Gastrocnemius medialis (tissue), 4 donors: ENCODE measurements around the gene INS. TPM values are rescaled to one million over a fixed set of nuclear protein-coding genes. Genes with fewer than 3 reads are reported as not detected.
A peak's percentile ranks its signal among the peaks of the same experiment; 100 is the strongest.
"Not testable (repeated sequence)": the region's sequence is repeated elsewhere in the genome, so short reads cannot be mapped to it uniquely, and the experiment has no call there.

ENCODE experiments used
- ATAC-seq, 2 donors: fragments of 150-250 bp; one replicate each; pipeline ENCODE4 v1.9.1; 2016
- DNase-seq, 2 donors: peaks; one replicate each; pipeline ENCODE4 v3.0.0-alpha.2; 2019
- H3K27ac ChIP-seq, 4 donors: fragments of 200-600 bp; sonication (generic); 1 replicate in 1 of 4; 2 replicates in 3 of 4; pipeline ENCODE4 v1.5.1; 2016 to 2018; ENCODE audit warnings: mild to moderate bottlenecking in 2 of 4, moderate library complexity in 1 of 4
- H3K27me3 ChIP-seq, 3 donors: fragments of 200-600 bp; sonication (generic) in 2 of 3; 1 replicate in 1 of 3; 2 replicates in 2 of 3; pipeline versions ENCODE4 v1.5.1 to v1.6.0; 2016 to 2019; ENCODE audit warnings: mild to moderate bottlenecking in 1 of 3, moderate library complexity in 1 of 3
- H3K36me3 ChIP-seq, 2 donors: fragments of 200-600 bp; sonication (generic) in 1 of 2; one replicate each; pipeline ENCODE4 v1.5.1; 2017 to 2018
- H3K4me1 ChIP-seq, 2 donors: fragments of 200-600 bp; sonication (generic) in 1 of 2; one replicate each; pipeline ENCODE4 v1.5.1; 2016 to 2017; ENCODE audit warnings: mild to moderate bottlenecking in 2 of 2
- H3K4me3 ChIP-seq, 4 donors: fragments of 200-600 bp; sonication (generic) in 3 of 4; 1 replicate in 1 of 4; 2 replicates in 3 of 4; pipeline ENCODE4 v1.5.1; 2016 to 2019; ENCODE audit warnings: mild to moderate bottlenecking in 2 of 4
- H3K9me3 ChIP-seq, 3 donors: fragments of 200-600 bp; sonication (generic) in 2 of 3; 1 replicate in 1 of 3; 2 replicates in 2 of 3; pipeline ENCODE4 v1.5.1; 2016 to 2019
- POLR2A ChIP-seq, 2 donors: fragments of 450-650 bp; IDR thresholded peaks; one replicate each; pipeline ENCODE4 v1.6.1; 2017; ENCODE audit warnings: antibody characterized with exemption in 2 of 2, mild to moderate bottlenecking in 2 of 2, moderate library complexity in 2 of 2
- in situ Hi-C, 4 donors: fragments of 200-750 bp; cut with MboI; loops; one replicate each; pipeline versions ENCODE4 v1.15.0 to v1.8.0; 2017; ENCODE audit warnings: low sequenced_read_pairs in 4 of 4
- intact Hi-C: fragments of 100-400 bp; cut with DNase I; formaldehyde crosslinking; loops from one replicate; pipeline ENCODE4 v1.15.1; 2023; ENCODE audit warnings: low total_unique reads
- total RNA-seq, 4 donors: library from RNA; depleted of rRNA; stranded (reverse); fragments of >200 nt; gene quantifications; one replicate each; pipeline versions ENCODE4 v1.1.0 to v1.2.3, GENCODE V29; 2016
- TF ChIP-seq, protein P1 (sequence below), 5 experiments: fragments of 450-650 bp in 3 of 5; fragments of 200-600 bp in 2 of 5; sonication (generic) in 2 of 5; IDR thresholded peaks in 4 of 5; conservative IDR thresholded peaks in 1 of 5; 1 replicate in 4 of 5; 2 replicates in 1 of 5; pipeline ENCODE4 v1.5.1; 2016 to 2019; ENCODE audit warnings: antibody characterized with exemption in 5 of 5, mild to moderate bottlenecking in 3 of 5, moderate library complexity in 3 of 5

The INS gene
- total RNA-seq, 4 donors from 2014 or later: not detected

DNA sequence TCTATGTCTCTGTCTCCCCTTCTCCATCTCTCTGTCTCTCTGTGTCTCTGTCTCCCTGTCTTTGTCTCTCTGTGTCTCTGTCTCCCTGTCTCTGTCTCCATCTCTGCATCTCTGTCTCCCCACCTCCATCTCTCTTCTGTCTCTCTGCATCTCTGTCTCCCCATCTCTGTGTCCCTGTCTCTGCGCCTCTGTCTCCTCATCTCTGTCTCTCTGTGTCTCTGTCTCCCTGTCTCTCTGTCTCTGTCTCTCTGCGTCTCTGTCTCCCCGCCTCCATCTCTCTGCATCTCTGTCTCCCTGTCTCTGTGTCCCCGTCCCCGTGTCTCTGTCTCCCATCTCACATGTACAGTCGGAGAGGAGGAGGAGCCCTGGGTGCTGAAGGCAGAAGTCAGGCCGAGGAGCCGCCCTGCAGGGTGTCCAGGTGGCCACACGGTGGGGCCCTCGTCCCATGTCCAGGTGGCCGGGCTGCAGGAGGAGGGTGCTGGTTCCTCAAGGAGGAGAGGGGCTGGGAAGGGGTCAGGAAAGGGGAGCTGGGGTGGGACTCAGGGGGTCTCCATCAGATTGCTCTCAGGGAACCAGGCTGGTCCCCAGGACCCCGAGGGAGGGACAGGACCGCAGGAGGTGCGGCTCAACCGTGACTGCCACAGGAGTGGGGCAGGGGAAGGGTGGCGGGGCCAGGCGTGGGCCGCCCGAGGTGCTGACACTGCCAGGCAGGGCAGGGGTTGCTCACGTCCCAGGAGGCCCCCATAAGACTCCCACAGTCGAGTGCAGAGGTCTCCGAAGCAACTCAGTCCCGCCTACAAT lies 36.2 kb upstream of the INS start:
- Histone ChIP-seq H3K4me3 (no peak overlapping the region), H3K36me3 (no peaks in the 10 kb centered on the region), H3K27me3 (peaks cover 0 to 17% (median 14%) of the 10 kb centered on the region in 3 donors), H3K4me1 (no peaks in the 10 kb centered on the region), H3K9me3 (no peaks in the 10 kb centered on the region), H3K27ac (no peak overlapping the region)
- DNase-seq (peak; percentile 13 to 24), ATAC-seq (no peak)
- intact Hi-C loops: loop anchor here (1.0 to 10.0 kb wide), 2 partner anchors 108 to 223 kb away; partner anchors contain the start of genes C11orf21 and TSPAN32
- in situ Hi-C loops: loop anchor here (10.0 to 25.0 kb wide), 3 partner anchors 215 to 240 kb away; partner anchors contain the start of genes TSSC4 (in 2 of the 4), KCNQ1 (in 1 of the 4) and TRPM5 (in 1 of the 4)
- TF ChIP-seq POLR2A (IDR thresholded peaks at IDR 0.05): no peak
- TF ChIP-seq, protein P1, sequence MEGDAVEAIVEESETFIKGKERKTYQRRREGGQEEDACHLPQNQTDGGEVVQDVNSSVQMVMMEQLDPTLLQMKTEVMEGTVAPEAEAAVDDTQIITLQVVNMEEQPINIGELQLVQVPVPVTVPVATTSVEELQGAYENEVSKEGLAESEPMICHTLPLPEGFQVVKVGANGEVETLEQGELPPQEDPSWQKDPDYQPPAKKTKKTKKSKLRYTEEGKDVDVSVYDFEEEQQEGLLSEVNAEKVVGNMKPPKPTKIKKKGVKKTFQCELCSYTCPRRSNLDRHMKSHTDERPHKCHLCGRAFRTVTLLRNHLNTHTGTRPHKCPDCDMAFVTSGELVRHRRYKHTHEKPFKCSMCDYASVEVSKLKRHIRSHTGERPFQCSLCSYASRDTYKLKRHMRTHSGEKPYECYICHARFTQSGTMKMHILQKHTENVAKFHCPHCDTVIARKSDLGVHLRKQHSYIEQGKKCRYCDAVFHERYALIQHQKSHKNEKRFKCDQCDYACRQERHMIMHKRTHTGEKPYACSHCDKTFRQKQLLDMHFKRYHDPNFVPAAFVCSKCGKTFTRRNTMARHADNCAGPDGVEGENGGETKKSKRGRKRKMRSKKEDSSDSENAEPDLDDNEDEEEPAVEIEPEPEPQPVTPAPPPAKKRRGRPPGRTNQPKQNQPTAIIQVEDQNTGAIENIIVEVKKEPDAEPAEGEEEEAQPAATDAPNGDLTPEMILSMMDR (IDR thresholded peaks at IDR 0.05 in 4 of 5, conservative IDR thresholded peaks at IDR 0.05 in 1 of 5): peak; percentile 29 to 70 (median 66)

DNA sequence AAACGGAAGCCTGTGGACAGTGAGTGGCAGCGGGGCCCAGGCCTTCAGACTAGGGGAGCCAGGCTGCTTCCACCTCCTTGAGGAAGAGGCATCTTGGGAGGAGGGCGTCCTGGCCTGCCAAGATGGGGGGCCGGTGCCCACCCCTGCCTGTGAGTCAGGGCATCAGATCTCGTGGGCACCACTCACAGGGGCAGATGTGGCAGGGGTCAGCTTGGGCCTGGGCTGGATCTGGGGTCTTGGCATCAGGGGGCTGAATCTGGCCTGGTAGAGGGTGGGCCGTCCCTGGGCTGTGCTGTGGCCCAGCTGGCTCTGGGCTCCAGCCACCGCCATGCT lies 34.7 kb upstream of the INS start:
- no peak overlapping the region for H3K4me3 ChIP-seq

DNA sequence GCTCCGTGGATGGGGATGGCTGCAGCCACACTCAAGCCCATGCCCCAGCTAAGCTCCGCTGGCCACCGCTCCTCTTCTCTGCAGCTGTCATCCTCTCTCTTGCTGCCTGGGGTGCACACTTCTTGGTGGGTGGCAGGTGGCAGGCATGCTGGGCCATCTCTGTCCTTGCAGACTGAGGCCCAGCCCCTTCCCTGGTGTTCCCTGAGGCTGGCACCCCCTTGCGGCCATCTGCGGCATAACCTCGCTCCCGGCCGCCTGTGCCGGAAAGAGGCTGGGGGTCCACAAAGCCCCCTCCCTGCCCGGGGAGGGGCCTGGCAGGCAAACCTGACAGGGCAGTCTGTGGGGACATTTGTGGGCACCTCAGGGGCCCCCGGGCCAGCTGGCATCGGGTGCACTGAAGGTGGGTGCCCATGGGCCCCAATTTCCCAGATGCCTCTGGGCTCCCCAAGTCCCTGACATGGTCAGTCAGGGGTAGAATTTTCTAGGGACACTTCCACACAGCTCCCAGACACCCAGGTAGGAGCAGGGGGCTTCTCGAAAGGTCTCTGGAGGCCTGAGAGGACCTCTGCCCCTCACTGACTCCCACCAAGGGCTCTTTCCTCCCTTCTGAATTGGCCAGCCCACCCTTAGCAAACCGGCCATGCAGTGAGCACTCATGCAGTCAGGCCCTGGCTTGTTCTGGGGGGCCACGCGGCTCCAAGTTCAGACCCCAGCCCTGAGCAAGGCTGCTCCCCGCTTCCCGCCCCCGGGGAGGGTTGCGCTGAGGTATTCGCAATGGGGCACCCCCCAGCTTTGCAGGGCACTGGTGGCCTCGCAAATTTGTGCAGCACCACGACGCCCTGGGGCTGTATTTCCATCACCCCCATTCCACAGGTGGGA lies 34.1 kb upstream of the INS start:
- Histone ChIP-seq H3K4me3 (no peak overlapping the region), H3K9me3 (no peaks in the 10 kb centered on the region), H3K36me3 (no peaks in the 10 kb centered on the region), H3K4me1 (no peaks in the 10 kb centered on the region), H3K27me3 (peaks cover 6 to 23% (median 23%) of the 10 kb centered on the region in 3 donors), H3K27ac (no peak overlapping the region)
- intact Hi-C loops (loop anchor here (10.0 kb wide), 1 partner anchor 110 kb away; the partner anchor contains the start of genes C11orf21 and TSPAN32), in situ Hi-C loops (loop anchor here (10.0 to 25.0 kb wide), 3 partner anchors 217 to 242 kb away; partner anchors contain the start of genes TSSC4 (in 2 of the 4), KCNQ1 (in 1 of the 4) and TRPM5 (in 1 of the 4))
- TF ChIP-seq POLR2A (IDR thresholded peaks at IDR 0.05): no peak
- TF ChIP-seq, protein P1 (IDR thresholded peaks at IDR 0.05 in 4 of 5, conservative IDR thresholded peaks at IDR 0.05 in 1 of 5): peak; percentile 9 to 73 (median 54)
- DNase-seq: no peak
- no peak for ATAC-seq

More for the DNA sequence above, 34.7 kb upstream of the INS start:
- in situ Hi-C loops: loop anchor here (10.0 to 25.0 kb wide), 3 partner anchors 217 to 242 kb away; partner anchors contain the start of genes TSSC4 (in 2 of the 4), KCNQ1 (in 1 of the 4) and TRPM5 (in 1 of the 4)
- Histone ChIP-seq H3K27me3 (peaks cover 3 to 23% (median 17%) of the 10 kb centered on the region in 3 donors), H3K4me1 (no peaks in the 10 kb centered on the region), H3K9me3 (no peaks in the 10 kb centered on the region), H3K27ac (no peak overlapping the region), H3K36me3 (no peaks in the 10 kb centered on the region)
- DNase-seq (no peak), ATAC-seq (no peak)
- intact Hi-C loops: loop anchor here (10.0 kb wide), 1 partner anchor 109 kb away; the partner anchor contains the start of genes C11orf21 and TSPAN32
- TF ChIP-seq, protein P1 (IDR thresholded peaks at IDR 0.05 in 4 of 5, conservative IDR thresholded peaks at IDR 0.05 in 1 of 5): no peak
- no peak for TF ChIP-seq POLR2A (IDR thresholded peaks at IDR 0.05)

DNA sequence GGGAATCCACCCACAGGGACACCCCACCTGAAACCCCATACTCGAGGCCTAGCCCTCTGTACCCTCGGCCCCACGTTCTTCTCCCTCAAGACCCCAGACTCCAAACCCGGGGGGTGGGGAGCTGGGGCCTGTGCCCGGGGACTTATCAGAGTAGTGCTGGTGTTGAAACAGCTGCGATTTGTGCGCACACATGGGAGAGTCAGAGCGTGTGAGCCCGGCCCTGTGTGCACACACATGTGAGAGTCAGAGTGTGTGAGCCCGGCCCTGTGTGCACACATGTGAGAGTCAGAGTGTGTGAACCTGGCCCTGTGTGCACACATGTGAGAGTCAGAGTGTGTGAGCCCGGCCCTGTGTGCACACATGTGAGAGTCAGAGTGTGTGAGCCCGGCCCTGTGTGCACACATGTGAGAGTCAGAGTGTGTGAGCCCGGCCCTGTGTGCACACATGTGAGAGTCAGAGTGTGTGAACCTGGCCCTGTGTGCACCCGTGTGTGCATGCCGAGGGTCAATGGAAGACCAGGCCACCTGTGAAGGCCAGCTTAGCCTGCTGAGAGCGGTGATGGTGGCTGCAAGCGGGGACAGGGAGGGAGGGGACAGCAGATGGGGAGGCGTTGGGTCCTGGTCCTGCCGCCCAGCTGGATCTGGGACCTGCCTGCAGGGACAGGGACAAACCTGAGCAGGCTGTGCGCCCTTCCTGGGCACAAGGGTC lies 33.0 kb upstream of the INS start:
- in situ Hi-C loops: loop anchor here (10.0 to 25.0 kb wide), 3 partner anchors 218 to 243 kb away; partner anchors contain the start of genes TSSC4 (in 2 of the 4), KCNQ1 (in 1 of the 4) and TRPM5 (in 1 of the 4)
- H3K4me1 ChIP-seq, DNase-seq, H3K36me3 ChIP-seq, ATAC-seq, H3K9me3 ChIP-seq, H3K27ac ChIP-seq, H3K4me3 ChIP-seq: not testable (repeated sequence)
- intact Hi-C loops: loop anchor here (10.0 kb wide), 1 partner anchor 111 kb away; the partner anchor contains the start of genes C11orf21 and TSPAN32
- H3K27me3 ChIP-seq: peaks cover 10 to 28% (median 23%) of the 10 kb centered on the region in 3 donors
